GM23338 (cell line): ENCODE measurements around the gene ADAMTS13. TPM values are rescaled to one million over a fixed set of nuclear protein-coding genes. Genes with fewer than 3 reads are reported as not detected.

Experiments
- ATAC-seq: fragments of 200-7000 bp; cut with Tn5 transposase; 3 replicates; pipeline ENCODE4 v1.9.1; 2020
- DNase-seq: peaks from one replicate; pipeline ENCODE4 v3.0.0-alpha.2; 2015; ENCODE audit warnings: low spot score
- H2AFZ ChIP-seq: fragments of 200-600 bp; sonication (generic); 2 replicates; pipeline ENCODE4 v1.8.0; 2016; ENCODE audit warnings: antibody characterized with exemption, mild to moderate bottlenecking, moderate library complexity
- H3F3A ChIP-seq: fragments of 200-600 bp; sonication (generic); replicated peaks from 2 replicates; pipeline ENCODE4 v1.8.0; 2017; ENCODE audit warnings: antibody characterized with exemption, mixed run types, low read depth
- H3K27ac ChIP-seq: fragments of 200-600 bp; sonication (generic); 2 replicates; pipeline ENCODE4 v1.6.1; 2016; ENCODE audit warnings: low read depth
- H3K27me3 ChIP-seq: fragments of 200-600 bp; sonication (generic); 2 replicates; pipeline ENCODE4 v1.8.0; 2016; ENCODE audit warnings: mild to moderate bottlenecking, mixed run types, moderate library complexity; ENCODE audit not compliant: insufficient read depth
- H3K36me3 ChIP-seq: fragments of 200-600 bp; sonication (generic); 2 replicates; pipeline ENCODE4 v1.8.0; 2016; ENCODE audit warnings: mild to moderate bottlenecking; ENCODE audit not compliant: insufficient read depth
- H3K4me1 ChIP-seq: fragments of 200-600 bp; sonication (generic); 2 replicates; pipeline ENCODE4 v1.8.0; 2016; ENCODE audit warnings: mild to moderate bottlenecking, moderate library complexity; ENCODE audit not compliant: insufficient read depth
- H3K4me2 ChIP-seq: fragments of 200-600 bp; sonication (generic); 2 replicates; pipeline ENCODE4 v1.7.1; 2017; ENCODE audit warnings: mixed run types
- H3K4me3 ChIP-seq: fragments of 200-600 bp; sonication (generic); 2 replicates; pipeline ENCODE4 v1.6.1; 2016; ENCODE audit warnings: mixed run types
- H3K79me2 ChIP-seq: fragments of 200-600 bp; sonication (generic); replicated peaks from 2 replicates; pipeline ENCODE4 v1.8.0; 2017; ENCODE audit warnings: mild to moderate bottlenecking; ENCODE audit not compliant: insufficient read depth
- H3K9me2 ChIP-seq: fragments of 200-600 bp; sonication (generic); 2 replicates; pipeline ENCODE4 v1.8.0; 2017; ENCODE audit not compliant: insufficient read depth
- H4K20me1 ChIP-seq: fragments of 200-600 bp; sonication (generic); replicated peaks from 2 replicates; pipeline ENCODE4 v1.8.0; 2017; ENCODE audit warnings: mild to moderate bottlenecking; ENCODE audit not compliant: insufficient read depth
- H3K27ac Mint-ChIP-seq: 2 replicates; pipeline ENCODE4 v1.8.0; 2020; ENCODE audit warnings: inconsistent platforms, mild to moderate bottlenecking, moderate library complexity, mixed read lengths
- H3K27me3 Mint-ChIP-seq: 3 replicates; pipeline ENCODE4 v1.8.0; 2022; ENCODE audit warnings: low read depth, mild to moderate bottlenecking, moderate library complexity, mixed read lengths, inconsistent platforms; ENCODE audit not compliant: insufficient read depth, poor library complexity
- H3K36me3 Mint-ChIP-seq: 3 replicates; pipeline ENCODE4 v1.8.0; 2021; ENCODE audit warnings: low read depth, mild to moderate bottlenecking, inconsistent platforms, moderate library complexity, mixed read lengths
- H3K4me1 Mint-ChIP-seq: 3 replicates; pipeline ENCODE4 v1.8.0; 2020; ENCODE audit warnings: mild to moderate bottlenecking, inconsistent platforms, mixed read lengths
- H3K4me3 Mint-ChIP-seq: 3 replicates; pipeline ENCODE4 v1.8.0; 2021; ENCODE audit warnings: moderate library complexity, mild to moderate bottlenecking, inconsistent platforms, mixed read lengths
- H3K9me3 Mint-ChIP-seq: 3 replicates; pipeline ENCODE4 v1.8.0; 2020; ENCODE audit warnings: moderate library complexity, mild to moderate bottlenecking, inconsistent platforms, mixed read lengths
- ETS1 ChIP-seq: IDR thresholded peaks from 2 replicates; pipeline ENCODE4 v1.6.1; 2016; ENCODE audit warnings: antibody characterized with exemption
- EZH2 ChIP-seq: fragments of 200-600 bp; sonication (generic); IDR thresholded peaks from one replicate; pipeline ENCODE4 v1.8.0; 2017; ENCODE audit warnings: antibody characterized with exemption, mild to moderate bottlenecking, low read depth; ENCODE audit not compliant: unreplicated experiment
- EZH2phosphoT487 ChIP-seq: fragments of 200-600 bp; sonication (generic); IDR thresholded peaks from one replicate; pipeline ENCODE4 v1.8.1; 2018; ENCODE audit warnings: antibody characterized with exemption; ENCODE audit not compliant: unreplicated experiment
- JUNB ChIP-seq: IDR thresholded peaks from one replicate; pipeline ENCODE4 v1.6.1; 2016; ENCODE audit warnings: antibody characterized with exemption; ENCODE audit not compliant: unreplicated experiment
- STAT1 ChIP-seq: IDR thresholded peaks from one replicate; pipeline ENCODE4 v1.6.1; 2016; ENCODE audit warnings: antibody characterized with exemption; ENCODE audit not compliant: unreplicated experiment
- ZNF114 ChIP-seq: fragments of 250-450 bp; sonication (Bioruptor Pico); IDR thresholded peaks from 2 replicates; pipeline ENCODE4 v1.5.0; 2020; ENCODE audit warnings: mild to moderate bottlenecking, moderate library complexity
- polyA plus RNA-seq: library from polyadenylated mRNA; unstranded; fragments of >200 nt; fragmentation: Nextera tagmentation; extraction: Ambion mirVana; gene quantifications from 2 replicates; pipeline ENCODE4 v1.2.1, GENCODE V29; 2016
- total RNA-seq: library from RNA; depleted of rRNA; stranded (reverse); fragments of >200 nt; shearing (Covaris generic); gene quantifications from 2 replicates; pipeline ENCODE4 v1.2.3, GENCODE V29; 2014
- TF ChIP-seq, protein P1 (sequence below): fragments of 250-450 bp; sonication (Bioruptor Pico); IDR thresholded peaks from 2 replicates; pipeline ENCODE4 v1.5.0; 2020; ENCODE audit warnings: mild to moderate bottlenecking, moderate library complexity

ADAMTS13 gene
- total and polyA plus RNA-seq, 2 experiments from 2014 or later: 6.0 TPM

- Mint-ChIP-seq H3K36me3 (no peaks in the 10 kb centered on the region), H3K4me3 (no peak overlapping the region), H3K9me3 (no peaks in the 10 kb centered on the region), H3K27me3 (peaks cover 19% of the 10 kb centered on the region), H3K4me1 (no peaks in the 10 kb centered on the region), H3K27ac (no peak overlapping the region)
- no peak for ATAC-seq
- H3K4me1 ChIP-seq: no peaks in the 10 kb centered on the region
- no peaks in the 10 kb centered on the region for H3K27me3 ChIP-seq
- H3K27ac ChIP-seq: no peak overlapping the region
- no peak overlapping the region for H3K4me3 ChIP-seq
- no peaks in the 10 kb centered on the region for H3K79me2 ChIP-seq
- H3K4me2 ChIP-seq: no peak overlapping the region
- H3K9me2 ChIP-seq: no peaks in the 10 kb centered on the region
- H2AFZ ChIP-seq: no peak overlapping the region
- no peak for TF ChIP-seq EZH2
- TF ChIP-seq, protein P1, sequence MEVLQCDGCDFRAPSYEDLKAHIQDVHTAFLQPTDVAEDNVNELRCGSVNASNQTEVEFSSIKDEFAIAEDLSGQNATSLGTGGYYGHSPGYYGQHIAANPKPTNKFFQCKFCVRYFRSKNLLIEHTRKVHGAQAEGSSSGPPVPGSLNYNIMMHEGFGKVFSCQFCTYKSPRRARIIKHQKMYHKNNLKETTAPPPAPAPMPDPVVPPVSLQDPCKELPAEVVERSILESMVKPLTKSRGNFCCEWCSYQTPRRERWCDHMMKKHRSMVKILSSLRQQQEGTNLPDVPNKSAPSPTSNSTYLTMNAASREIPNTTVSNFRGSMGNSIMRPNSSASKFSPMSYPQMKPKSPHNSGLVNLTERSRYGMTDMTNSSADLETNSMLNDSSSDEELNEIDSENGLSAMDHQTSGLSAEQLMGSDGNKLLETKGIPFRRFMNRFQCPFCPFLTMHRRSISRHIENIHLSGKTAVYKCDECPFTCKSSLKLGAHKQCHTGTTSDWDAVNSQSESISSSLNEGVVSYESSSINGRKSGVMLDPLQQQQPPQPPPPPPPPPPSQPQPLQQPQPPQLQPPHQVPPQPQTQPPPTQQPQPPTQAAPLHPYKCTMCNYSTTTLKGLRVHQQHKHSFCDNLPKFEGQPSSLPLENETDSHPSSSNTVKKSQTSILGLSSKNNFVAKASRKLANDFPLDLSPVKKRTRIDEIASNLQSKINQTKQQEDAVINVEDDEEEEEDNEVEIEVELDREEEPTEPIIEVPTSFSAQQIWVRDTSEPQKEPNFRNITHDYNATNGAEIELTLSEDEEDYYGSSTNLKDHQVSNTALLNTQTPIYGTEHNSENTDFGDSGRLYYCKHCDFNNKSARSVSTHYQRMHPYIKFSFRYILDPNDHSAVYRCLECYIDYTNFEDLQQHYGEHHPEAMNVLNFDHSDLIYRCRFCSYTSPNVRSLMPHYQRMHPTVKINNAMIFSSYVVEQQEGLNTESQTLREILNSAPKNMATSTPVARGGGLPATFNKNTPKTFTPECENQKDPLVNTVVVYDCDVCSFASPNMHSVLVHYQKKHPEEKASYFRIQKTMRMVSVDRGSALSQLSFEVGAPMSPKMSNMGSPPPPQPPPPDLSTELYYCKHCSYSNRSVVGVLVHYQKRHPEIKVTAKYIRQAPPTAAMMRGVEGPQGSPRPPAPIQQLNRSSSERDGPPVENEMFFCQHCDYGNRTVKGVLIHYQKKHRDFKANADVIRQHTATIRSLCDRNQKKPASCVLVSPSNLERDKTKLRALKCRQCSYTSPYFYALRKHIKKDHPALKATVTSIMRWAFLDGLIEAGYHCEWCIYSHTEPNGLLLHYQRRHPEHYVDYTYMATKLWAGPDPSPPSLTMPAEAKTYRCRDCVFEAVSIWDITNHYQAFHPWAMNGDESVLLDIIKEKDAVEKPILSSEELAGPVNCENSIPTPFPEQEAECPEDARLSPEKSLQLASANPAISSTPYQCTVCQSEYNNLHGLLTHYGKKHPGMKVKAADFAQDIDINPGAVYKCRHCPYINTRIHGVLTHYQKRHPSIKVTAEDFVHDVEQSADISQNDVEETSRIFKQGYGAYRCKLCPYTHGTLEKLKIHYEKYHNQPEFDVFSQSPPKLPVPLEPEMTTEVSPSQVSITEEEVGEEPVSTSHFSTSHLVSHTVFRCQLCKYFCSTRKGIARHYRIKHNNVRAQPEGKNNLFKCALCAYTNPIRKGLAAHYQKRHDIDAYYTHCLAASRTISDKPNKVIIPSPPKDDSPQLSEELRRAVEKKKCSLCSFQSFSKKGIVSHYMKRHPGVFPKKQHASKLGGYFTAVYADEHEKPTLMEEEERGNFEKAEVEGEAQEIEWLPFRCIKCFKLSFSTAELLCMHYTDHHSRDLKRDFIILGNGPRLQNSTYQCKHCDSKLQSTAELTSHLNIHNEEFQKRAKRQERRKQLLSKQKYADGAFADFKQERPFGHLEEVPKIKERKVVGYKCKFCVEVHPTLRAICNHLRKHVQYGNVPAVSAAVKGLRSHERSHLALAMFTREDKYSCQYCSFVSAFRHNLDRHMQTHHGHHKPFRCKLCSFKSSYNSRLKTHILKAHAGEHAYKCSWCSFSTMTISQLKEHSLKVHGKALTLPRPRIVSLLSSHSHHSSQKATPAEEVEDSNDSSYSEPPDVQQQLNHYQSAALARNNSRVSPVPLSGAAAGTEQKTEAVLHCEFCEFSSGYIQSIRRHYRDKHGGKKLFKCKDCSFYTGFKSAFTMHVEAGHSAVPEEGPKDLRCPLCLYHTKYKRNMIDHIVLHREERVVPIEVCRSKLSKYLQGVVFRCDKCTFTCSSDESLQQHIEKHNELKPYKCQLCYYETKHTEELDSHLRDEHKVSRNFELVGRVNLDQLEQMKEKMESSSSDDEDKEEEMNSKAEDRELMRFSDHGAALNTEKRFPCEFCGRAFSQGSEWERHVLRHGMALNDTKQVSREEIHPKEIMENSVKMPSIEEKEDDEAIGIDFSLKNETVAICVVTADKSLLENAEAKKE (CRISPR knock-in tag): no peak
- no peak for TF ChIP-seq JUNB
- H3F3A ChIP-seq: no peaks in the 10 kb centered on the region
- no peaks in the 10 kb centered on the region for H3K36me3 ChIP-seq
- no peak for DNase-seq
- no peaks in the 10 kb centered on the region for H4K20me1 ChIP-seq
These were observed 24.3 kb upstream of the ADAMTS13 start for GRCh38 chr9:133397895-133398294.

- H3K4me3 Mint-ChIP-seq: no peak overlapping the region
These were observed 21.9 kb upstream of the ADAMTS13 start for GRCh38 chr9:133400292-133400691.

More at GRCh38 chr9:133400292-133400691, 21.9 kb upstream of the ADAMTS13 start:
- Histone ChIP-seq H3K9me2 (no peaks in the 10 kb centered on the region), H3K27ac (no peak overlapping the region), H3F3A (0 out of 2 replicates have a peak, but pooled peaks cover 3% of the 10 kb centered on the region), H3K36me3 (no peaks in the 10 kb centered on the region), H3K27me3 (no peaks in the 10 kb centered on the region), H3K4me1 (no peaks in the 10 kb centered on the region), H3K79me2 (no peaks in the 10 kb centered on the region), H4K20me1 (no peaks in the 10 kb centered on the region; the same call in 1 of the 2 replicates), H2AFZ (no peak overlapping the region), H3K4me2 (no peak overlapping the region), H3K4me3 (no peak overlapping the region)
- Mint-ChIP-seq H3K36me3 (peaks cover 6% of the 10 kb centered on the region), H3K4me1 (no peaks in the 10 kb centered on the region; the same call in 2 of the 3 replicates), H3K9me3 (no peaks in the 10 kb centered on the region), H3K27ac (no peak overlapping the region), H3K27me3 (peaks cover 19% of the 10 kb centered on the region)
- DNase-seq (no peak), ATAC-seq (no peak)
- no peak for TF ChIP-seq EZH2phosphoT487
- TF ChIP-seq ETS1: no peak
- no peak for TF ChIP-seq STAT1
- no peak for TF ChIP-seq ZNF114 (CRISPR knock-in tag)
